Spinal cord (tissue), 10 donors: ENCODE data around the gene CD2BP2. TPM values are rescaled to one million over a fixed set of nuclear protein-coding genes. Genes with fewer than 3 reads are reported as not detected.
A peak's percentile ranks its signal among the peaks of the same experiment; 100 is the strongest.
"Not testable (repeated sequence)": the region's sequence is repeated elsewhere in the genome, so short reads cannot be mapped to it uniquely, and the experiment has no call there.

Experiments
- DNase-seq, 6 donors: peaks; one replicate each; pipeline versions ENCODE4 v3.0.0 to v3.0.0-alpha.2; 2013 to 2015; ENCODE audit warnings: low spot score in 6 of 6, low read depth in 4 of 6
- H3K27ac ChIP-seq: one replicate; pipeline ENCODE4 v1.5.1; 2013; ENCODE audit warnings: low read depth, low read length, control low read depth
- H3K27me3 ChIP-seq: one replicate; pipeline ENCODE4 v1.6.1; 2013; ENCODE audit warnings: low read length; ENCODE audit not compliant: control insufficient read depth, insufficient read depth
- H3K36me3 ChIP-seq: one replicate; pipeline ENCODE4 v1.6.1; 2013; ENCODE audit warnings: low read length; ENCODE audit not compliant: control insufficient read depth, insufficient read depth
- H3K4me1 ChIP-seq: one replicate; pipeline ENCODE4 v1.6.1; 2013; ENCODE audit warnings: low read length; ENCODE audit not compliant: control insufficient read depth, insufficient read depth
- H3K4me3 ChIP-seq: one replicate; pipeline ENCODE4 v1.5.1; 2013; ENCODE audit warnings: low read depth, low read length, control low read depth
- H3K9me3 ChIP-seq: one replicate; pipeline ENCODE4 v1.6.1; 2013; ENCODE audit warnings: low read length; ENCODE audit not compliant: control insufficient read depth, insufficient read depth
- WGBS: methylation state at CpG from one replicate; pipeline ENCODE4 v1.1.5; 2013; ENCODE audit warnings: missing lambda C conversion rate; ENCODE audit not compliant: insufficient coverage; 5-methylcytosine and 5-hydroxymethylcytosine counted together
- long read RNA-seq, 4 donors: transcript quantifications; one replicate each; lab custom pipeline, GENCODE V29; 2026
- polyA plus RNA-seq, 2 donors: library from polyadenylated mRNA; unstranded; fragments of 120-200 nt; gene quantifications; one replicate each; pipeline ENCODE4 v1.2.1, GENCODE V29; 2013; ENCODE audit not compliant: insufficient read length in 2 of 2
- total RNA-seq, 2 donors: library from RNA; depleted of rRNA in 1 of 2; stranded (reverse); fragments of 120-200 nt in 1 of 2; fragments of >200 nt in 1 of 2; gene quantifications; one replicate each; pipeline versions ENCODE4 v1.2.3 to v1.2.4, GENCODE V29; 2013 to 2014
- donor health status: healthy.

The CD2BP2 gene
- total RNA-seq: 10 to 100 TPM; 26.7 to 49.9 TPM
- 10 to 100 TPM; 60.6 to 63.9 TPM for polyA plus RNA-seq
- long read RNA-seq, donor 1, transcript CD2BP2-203 (6 exons, 1,417 nt): minor isoform, 5 of 36 reads
- long read RNA-seq, donor 1, transcript CD2BP2-201 (7 exons, 3,421 nt): major isoform, 27 of 36 reads
- long read RNA-seq, donor 1, partial matches to known transcripts: 0 of 36 reads
- long read RNA-seq, donor 1, other reads (novel, unspliced or antisense): 0 of 36 reads
- long read RNA-seq, donor 2, transcript CD2BP2-201 (7 exons, 3,421 nt): major isoform, 9 of 11 reads
- long read RNA-seq, donor 2, partial matches to known transcripts: 0 of 11 reads
- long read RNA-seq, donor 2, other reads (novel, unspliced or antisense): 0 of 11 reads
- long read RNA-seq, donor 3, transcript CD2BP2-201 (7 exons, 3,421 nt): major isoform, 16 of 17 reads
- long read RNA-seq, donor 3, partial matches to known transcripts: 0 of 17 reads
- long read RNA-seq, donor 3, other reads (novel, unspliced or antisense): 0 of 17 reads
- long read RNA-seq, donor 4, transcript CD2BP2-202 (3 exons, 541 nt): minor isoform, 5 of 59 reads
- long read RNA-seq, donor 4, transcript CD2BP2-201 (7 exons, 3,421 nt): major isoform, 34 of 59 reads
- long read RNA-seq, donor 4, transcript CD2BP2-203 (6 exons, 1,417 nt): minor isoform, 9 of 59 reads
- long read RNA-seq, donor 4, partial matches to known transcripts: 11 of 59 reads
- long read RNA-seq, donor 4, other reads (novel, unspliced or antisense): 0 of 59 reads

GRCh38 chr16:30355144-30355953 lies at the start of gene CD2BP2:
Gene CD2BP2 (minus strand): TSS chr16:30355308. CDS start chr16:30354681, 627 bp downstream.
- under 1% methylated on average over 45 of the region's 45 CpGs for WGBS
- peaks cover 64% of the 10 kb centered on the region for H3K4me1 ChIP-seq
- peaks cover 83% of the 10 kb centered on the region for H3K36me3 ChIP-seq
- H3K4me3 ChIP-seq: peak within 1 kb of the TSS; percentile 95
- H3K9me3 ChIP-seq: no peaks in the 10 kb centered on the region
- DNase-seq: peak; percentile 96 to 100 (median 99)
- H3K27me3 ChIP-seq: no peaks in the 10 kb centered on the region
- peak within 1 kb of the TSS; percentile 98 for H3K27ac ChIP-seq

- no peak overlapping the region for H3K27ac ChIP-seq
- no peaks in the 10 kb centered on the region for H3K9me3 ChIP-seq
- H3K27me3 ChIP-seq: no peaks in the 10 kb centered on the region
- peaks cover 21% of the 10 kb centered on the region for H3K36me3 ChIP-seq
- peaks cover 30% of the 10 kb centered on the region for H3K4me1 ChIP-seq
- WGBS: 77% methylated on average over 2 of the region's 8 CpGs
- H3K4me3 ChIP-seq: no peak overlapping the region
- no peak for DNase-seq
These were observed 46.8 kb upstream of the CD2BP2 start for GRCh38 chr16:30401768-30402425.

GRCh38 chr16:30399435-30400186 lies 44.5 kb upstream of the CD2BP2 start:
- no peak for DNase-seq
- Histone ChIP-seq H3K27me3 (no peaks in the 10 kb centered on the region), H3K4me1 (peaks cover 41% of the 10 kb centered on the region), H3K4me3 (peak overlapping the region; percentile 76), H3K27ac (peak overlapping the region; percentile 99), H3K36me3 (peaks cover 21% of the 10 kb centered on the region), H3K9me3 (no peaks in the 10 kb centered on the region)
- WGBS: 12% methylated on average over 12 of the region's 12 CpGs

GRCh38 chr16:30398661-30399434 lies 43.7 kb upstream of the CD2BP2 start:
- H3K9me3 ChIP-seq: no peaks in the 10 kb centered on the region
- H3K27ac ChIP-seq: peak overlapping the region; percentile 99
- 79% methylated on average over 20 of the region's 23 CpGs for WGBS
- peaks cover 49% of the 10 kb centered on the region for H3K4me1 ChIP-seq
- peaks cover 21% of the 10 kb centered on the region for H3K36me3 ChIP-seq
- no peak overlapping the region for H3K4me3 ChIP-seq
- no peaks in the 10 kb centered on the region for H3K27me3 ChIP-seq
- DNase-seq: no peak

- Histone ChIP-seq H3K4me3 (no peak overlapping the region), H3K9me3 (no peaks in the 10 kb centered on the region), H3K4me1 (peaks cover 53% of the 10 kb centered on the region), H3K36me3 (peaks cover 21% of the 10 kb centered on the region), H3K27me3 (no peaks in the 10 kb centered on the region), H3K27ac (no peak overlapping the region)
- 92% methylated on average over 35 of the region's 42 CpGs for WGBS
- DNase-seq: no peak
These were observed 42.9 kb upstream of the CD2BP2 start for GRCh38 chr16:30397776-30398660.

GRCh38 chr16:30397056-30397455 lies 41.9 kb upstream of the CD2BP2 start:
- Histone ChIP-seq H3K36me3 (peaks cover 21% of the 10 kb centered on the region), H3K27me3 (no peaks in the 10 kb centered on the region), H3K27ac (no peak overlapping the region), H3K4me3 (no peak overlapping the region), H3K9me3 (no peaks in the 10 kb centered on the region), H3K4me1 (peaks cover 53% of the 10 kb centered on the region)
- 91% methylated on average over 1 of the region's 4 CpGs for WGBS
- no peak for DNase-seq

- H3K27ac ChIP-seq, H3K27me3 ChIP-seq, DNase-seq, H3K9me3 ChIP-seq, H3K4me3 ChIP-seq: not testable (repeated sequence)
- Histone ChIP-seq H3K4me1 (peaks cover 53% of the 10 kb centered on the region), H3K36me3 (peaks cover 21% of the 10 kb centered on the region)
- WGBS: no CpG with 5 or more reads among the region's 4 CpGs
These were observed 41.5 kb upstream of the CD2BP2 start for GRCh38 chr16:30396627-30397026.
